ENCODE measurements around the gene METTL27.
"Not testable (repeated sequence)": the region's sequence is repeated elsewhere in the genome, so short reads cannot be mapped to it uniquely, and the experiment has no call there.

METTL27 gene

DNA sequence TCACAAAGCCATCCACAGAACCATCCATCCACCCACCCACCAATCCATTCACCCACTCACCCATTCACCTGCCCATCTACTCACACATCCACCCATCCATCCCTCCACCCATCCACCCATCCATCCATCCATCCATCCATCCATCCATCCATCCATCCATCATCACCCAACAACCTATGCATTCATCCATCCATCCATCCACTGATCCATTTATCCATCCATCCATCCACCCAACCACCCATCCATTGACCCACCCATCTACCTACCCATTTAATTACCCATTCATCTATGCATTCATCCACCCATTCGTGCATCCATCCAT is 24.1 kb upstream of the METTL27 start:
- no peak for DNase-seq

DNA sequence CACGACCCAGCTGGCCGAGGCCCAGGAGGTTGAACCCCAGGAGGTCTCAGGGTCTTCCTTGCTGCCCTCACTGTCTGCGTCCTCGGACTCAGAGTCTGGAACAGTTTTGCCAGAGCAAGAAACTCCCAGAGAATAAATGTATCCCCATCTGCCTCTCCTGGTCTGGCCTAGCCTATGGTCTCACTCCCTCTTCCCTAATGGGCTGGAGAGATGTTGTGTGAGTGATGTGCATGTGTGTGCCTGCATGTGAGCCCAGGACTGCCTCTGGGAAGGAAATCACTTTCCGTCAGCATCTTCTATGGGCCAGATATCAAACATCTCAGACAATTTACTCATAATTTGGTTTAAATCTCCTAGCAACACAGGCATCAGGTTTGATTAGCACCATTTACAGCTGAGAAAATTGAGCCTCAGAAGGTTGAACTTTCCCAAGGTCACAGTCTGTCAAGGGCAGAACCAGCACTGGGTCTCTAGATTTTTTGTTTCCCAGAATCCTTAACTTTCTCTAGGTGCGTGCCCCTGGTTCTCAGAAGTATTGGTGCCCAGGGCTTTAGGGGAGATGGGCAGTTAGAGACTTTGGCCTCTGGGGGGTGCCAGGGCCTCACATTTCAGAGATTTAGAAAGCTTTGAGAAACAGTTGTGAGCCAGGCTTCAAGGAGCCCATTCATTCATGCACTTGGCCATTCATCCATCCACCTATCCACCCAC is 23.6 kb upstream of the METTL27 start:
- no peak for DNase-seq

- no peak for DNase-seq
Measured at GRCh38 chr7:73864981-73865711, 22.8 kb upstream of the METTL27 start.

- no peak for DNase-seq
Measured at GRCh38 chr7:73861305-73861704, 19.0 kb upstream of the METTL27 start.

GRCh38 chr7:73860859-73861258 is 18.5 kb upstream of the METTL27 start, which contains the start of gene TMEM270:
TSS of gene TMEM270 (plus strand) at chr7:73861159. CDS start at chr7:73861195, 36 bp downstream.
- no peak for DNase-seq

- DNase-seq: no peak
Measured at GRCh38 chr7:73858807-73859206, 16.5 kb upstream of the METTL27 start.

GRCh38 chr7:73856941-73857340 is 14.6 kb upstream of the METTL27 start:
- DNase-seq: no peak

DNA sequence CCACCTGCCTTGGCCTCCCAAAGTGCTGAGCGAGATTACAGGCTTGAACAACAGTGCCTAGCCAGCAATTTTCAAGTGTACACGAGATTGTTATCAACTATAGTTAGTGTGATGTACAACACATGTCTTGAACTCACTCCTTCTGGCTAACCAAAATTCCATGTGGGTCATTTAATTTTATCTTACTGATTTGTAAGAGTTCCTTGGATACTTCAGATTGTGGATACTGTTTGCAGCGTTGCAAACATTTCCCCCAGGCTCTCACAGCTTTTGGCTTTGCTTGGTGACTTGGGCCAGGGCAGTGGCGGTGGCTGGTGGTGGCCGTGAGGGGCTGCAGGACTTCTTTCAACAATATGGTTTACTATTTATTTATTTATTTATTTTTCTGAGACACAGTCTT is 10.2 kb upstream of the METTL27 start:
- DNase-seq: no peak

- DNase-seq: no peak
Measured at GRCh38 chr7:73851410-73852338, 9.4 kb upstream of the METTL27 start.

- no peak for DNase-seq
Measured at GRCh38 chr7:73850781-73851207, 8.5 kb upstream of the METTL27 start.

DNA sequence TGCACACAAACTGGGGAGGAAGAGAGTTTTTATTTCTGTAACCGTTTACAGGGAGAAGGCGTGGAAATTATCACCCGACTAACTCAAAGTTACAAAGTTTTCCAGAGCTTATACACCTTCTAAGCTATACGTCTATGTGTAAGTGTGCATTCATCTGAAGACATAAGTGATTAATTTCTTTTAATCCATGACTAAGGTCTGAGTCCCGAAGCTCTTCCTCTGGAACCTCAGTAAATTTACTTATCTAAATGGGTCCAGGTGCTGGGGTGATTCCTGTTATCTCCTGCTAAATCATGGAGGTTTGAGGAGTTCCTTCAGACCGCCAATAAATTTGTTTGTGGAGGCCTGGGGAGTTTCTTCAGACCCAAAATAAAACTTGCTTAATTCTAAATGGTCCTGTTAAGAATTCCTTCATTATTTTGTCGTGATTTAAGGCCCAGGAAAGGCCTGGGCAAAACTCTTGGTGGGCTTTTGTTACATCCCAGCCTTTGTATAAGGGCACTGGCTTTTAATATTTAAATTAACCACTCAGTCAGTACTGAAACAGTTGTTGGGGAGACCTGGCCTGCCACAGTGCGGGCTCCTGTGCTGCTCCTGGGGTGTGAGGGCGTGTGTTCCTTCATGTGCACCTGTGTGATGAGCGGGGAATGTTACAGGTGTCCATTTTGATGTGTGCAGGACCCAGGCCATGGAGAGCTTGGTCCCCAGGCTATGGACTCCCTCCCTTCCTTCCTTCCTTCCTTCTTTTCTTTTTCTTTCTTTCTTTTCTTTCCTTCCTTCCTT is 5.8 kb upstream of the METTL27 start:
- no peak for DNase-seq

- DNase-seq: not testable (repeated sequence)
Measured at GRCh38 chr7:73845701-73846195, 3.4 kb upstream of the METTL27 start.

GRCh38 chr7:73844848-73845460 is 2.6 kb upstream of the METTL27 start:
- DNase-seq: no peak

DNA sequence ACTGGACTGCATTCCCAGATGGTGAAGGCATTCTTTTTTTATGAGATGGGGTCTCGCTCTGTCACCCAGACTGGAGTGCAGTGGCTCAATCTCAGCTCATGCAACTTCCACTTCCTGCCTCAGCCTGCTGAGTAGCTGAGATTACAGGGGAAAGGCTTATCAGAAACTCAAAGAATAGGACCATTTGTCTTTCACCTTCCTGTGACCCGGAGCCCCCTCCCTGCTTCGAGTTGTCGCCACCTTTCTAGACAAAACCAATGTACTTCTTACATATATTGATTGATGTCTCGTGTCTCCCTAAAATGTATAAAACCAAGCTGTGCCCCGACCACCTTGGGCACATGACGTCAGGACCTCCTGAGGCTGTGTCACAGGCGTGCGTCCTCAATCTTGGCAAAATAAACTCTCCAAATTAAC is 1.8 kb upstream of the METTL27 start:
- DNase-seq: no peak

- no peak for DNase-seq
Measured at GRCh38 chr7:73841689-73842066, 638 bp downstream of the METTL27 start.

GRCh38 chr7:73840715-73841379 is 1.5 kb downstream of the METTL27 start:
- no peak for DNase-seq

- no peak for DNase-seq
Measured at GRCh38 chr7:73839743-73840714, 2.3 kb downstream of the METTL27 start.

DNA sequence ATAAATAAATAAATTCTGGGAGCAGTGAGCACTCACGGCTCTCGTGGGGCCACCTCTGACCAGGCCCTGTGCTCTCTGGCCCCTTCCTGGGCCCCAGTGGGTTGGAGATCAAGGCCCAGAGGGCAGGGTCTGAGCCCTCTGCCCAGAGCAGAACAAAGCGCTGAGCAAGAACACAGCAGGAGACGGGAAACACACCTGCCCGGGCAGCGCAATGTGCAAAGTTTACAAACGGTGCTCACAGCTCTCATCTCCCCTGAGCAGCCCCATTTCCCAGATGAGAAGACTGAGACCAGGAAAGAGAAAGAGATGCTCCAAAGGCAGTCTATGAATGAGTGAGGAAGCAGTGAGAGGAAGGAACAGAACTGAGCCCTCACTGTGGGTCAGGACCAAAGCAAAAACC is 3.0 kb downstream of the METTL27 start:
- DNase-seq: no peak

DNA sequence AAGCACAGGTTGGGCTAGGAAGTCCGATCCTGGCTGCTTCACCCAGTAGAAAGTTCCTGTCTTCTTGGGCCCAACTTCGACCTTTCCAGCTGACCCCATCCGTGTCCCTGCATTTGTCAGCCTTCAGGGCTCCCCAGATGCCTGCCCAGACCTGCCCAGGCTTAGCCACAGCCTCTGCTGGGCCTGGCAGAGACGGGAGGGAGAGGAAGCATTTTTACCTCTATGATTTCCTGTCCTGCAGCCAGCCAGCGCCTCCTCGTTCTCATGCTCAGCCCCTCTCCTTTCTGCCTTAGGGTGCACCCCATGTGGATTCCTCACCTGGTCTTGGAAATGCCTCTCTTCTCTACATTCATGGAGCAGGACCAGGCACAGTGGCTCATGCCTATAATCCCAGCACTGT is 3.7 kb downstream of the METTL27 start:
- no peak for DNase-seq

GRCh38 chr7:73837167-73837566 is 5.1 kb downstream of the METTL27 start:
- not testable (repeated sequence) for DNase-seq

Measured in NCI-H187 (cell line).